Measurements from ENCODE around the gene CUZD1.

The CUZD1 gene

DNA sequence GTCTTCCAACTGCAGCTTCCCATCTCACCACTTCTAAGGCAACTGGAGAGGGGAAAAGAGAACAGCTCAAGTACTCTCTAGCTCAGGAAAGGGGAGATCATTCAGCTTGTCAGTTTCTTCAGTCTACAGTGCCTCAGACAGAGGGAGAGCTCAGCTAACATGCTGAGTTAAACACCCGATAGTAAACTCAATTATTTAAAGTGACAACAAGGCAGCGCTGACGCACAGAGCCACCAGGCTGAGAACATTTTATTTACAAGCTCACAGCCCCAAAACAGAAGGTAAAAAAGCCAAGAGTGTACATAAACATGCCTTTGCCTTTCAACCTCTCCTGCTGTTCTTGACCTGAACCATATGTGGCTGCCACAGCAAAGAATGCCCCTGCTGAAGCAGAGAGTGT, 10.1 kb upstream of the CUZD1 start:
- in situ Hi-C loops (cut with HindIII; ENCODE audit: low sequenced_read_pairs) = no loop called here

DNA sequence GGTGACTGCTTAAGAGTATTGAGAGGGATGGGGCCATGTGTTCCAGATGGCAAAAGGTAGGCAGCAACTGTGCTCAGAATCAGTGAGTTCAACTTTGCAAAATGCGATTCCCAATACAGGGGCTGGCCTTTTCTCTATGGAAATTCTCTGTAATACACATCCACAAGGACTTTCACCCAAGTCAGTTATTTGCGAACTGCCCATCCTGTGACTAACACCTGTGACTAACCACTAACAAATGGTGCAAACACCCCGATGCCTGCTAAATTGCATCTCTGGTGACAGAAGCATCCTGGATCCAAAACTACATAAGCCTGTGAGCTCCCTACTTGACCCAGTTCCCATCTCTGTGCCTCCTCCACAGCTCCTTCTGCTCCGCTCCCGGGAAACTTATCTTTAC, 9.0 kb upstream of the CUZD1 start:
- in situ Hi-C loops (cut with HindIII; ENCODE audit: low sequenced_read_pairs) = no loop called here

DNA sequence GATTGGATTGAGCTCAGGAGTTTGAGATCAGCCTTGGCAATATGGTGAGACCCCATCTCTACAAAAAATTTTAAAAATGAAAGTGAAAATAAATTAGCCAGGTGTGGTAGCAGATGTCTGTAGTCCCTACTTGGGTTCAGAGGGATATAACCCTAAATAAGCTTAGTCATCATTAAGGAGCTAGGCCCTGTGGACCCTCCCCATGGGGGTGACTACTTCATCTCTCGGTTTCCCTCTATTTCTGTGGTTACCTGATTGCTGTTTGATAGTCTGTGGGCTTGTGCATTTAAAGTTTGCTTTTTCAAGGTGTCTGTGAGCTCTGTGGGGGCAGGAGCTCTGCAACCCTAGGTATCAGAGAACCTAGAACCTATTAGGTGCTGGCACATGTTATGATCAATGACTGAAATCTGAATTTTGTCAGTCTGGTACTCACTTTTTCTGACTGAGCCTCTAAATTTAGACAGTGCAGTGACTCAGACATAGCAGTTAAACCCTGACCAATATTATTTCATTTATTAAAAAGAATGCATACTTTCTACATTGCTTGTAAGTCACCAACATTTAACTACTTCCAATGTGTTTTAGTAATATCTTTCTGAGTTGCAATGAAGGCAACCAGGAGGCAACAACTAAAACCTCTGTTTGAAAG, 8.1 kb upstream of the CUZD1 start:
- in situ Hi-C loops (cut with HindIII; ENCODE audit: low sequenced_read_pairs) = no loop called here

DNA sequence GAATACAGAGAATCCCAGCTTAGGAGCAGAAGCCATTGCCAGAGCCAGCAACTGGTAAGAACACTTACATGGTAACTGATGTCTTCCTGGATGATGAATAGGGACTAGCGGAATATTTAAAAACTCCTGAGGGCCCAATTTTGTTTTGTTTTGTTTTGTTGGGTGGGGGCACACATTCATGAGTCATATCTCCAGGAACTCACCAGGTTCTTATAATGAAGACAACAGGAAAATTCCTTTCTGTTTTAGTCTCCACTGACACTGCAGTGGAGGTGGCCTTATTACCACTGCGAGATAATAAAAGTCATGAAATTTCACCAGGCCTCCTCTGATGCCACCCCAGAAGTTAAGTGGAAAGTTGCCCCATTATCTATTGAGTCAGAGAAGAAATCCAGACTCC, 6.6 kb upstream of the CUZD1 start:
- in situ Hi-C loops (cut with HindIII; ENCODE audit: low sequenced_read_pairs) = no loop called here

DNA sequence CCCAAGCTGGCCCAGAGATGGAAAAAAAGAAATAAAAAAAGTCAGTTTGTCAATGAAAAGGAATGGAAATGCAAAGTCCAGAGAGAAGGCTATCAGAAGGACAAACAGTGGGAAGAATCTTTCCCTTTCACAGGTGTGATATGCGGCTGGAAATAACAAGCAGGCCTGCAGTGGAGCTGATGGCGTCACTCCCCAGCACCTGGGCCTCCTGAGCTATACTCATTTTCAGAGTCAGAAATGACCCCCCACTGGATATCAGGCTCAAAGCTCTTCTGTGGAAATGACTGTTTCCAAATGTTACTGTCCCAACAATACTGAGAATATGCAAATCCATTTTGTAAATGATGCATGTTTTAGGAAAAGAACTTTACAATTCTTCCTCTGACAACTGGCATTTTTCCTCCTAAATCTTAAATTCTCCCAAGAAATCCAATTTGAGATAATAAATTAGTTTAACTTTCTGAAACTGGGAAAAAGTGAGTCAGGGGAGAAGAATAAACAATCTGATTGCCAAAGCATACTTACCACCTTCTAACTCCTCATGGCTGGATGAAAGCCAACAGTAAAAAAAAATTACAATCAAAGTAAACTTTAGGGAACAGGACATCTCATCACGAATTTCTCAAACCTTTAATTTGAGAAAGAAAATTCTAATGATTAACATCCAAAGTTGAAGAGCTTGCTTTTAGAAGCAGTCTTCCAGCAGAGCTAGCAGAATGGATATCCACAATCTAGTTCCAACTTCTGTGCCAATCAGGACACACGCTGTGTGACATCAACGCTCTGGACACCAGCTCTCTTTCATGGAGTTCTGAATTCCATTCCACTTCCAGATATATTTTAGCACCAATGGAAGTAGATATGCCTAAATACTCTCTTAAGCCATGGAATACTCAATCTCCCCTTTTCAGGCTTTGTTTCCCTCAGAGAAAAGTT, 5.3 kb upstream of the CUZD1 start:
- in situ Hi-C loops (cut with HindIII; ENCODE audit: low sequenced_read_pairs) = no loop called here

DNA sequence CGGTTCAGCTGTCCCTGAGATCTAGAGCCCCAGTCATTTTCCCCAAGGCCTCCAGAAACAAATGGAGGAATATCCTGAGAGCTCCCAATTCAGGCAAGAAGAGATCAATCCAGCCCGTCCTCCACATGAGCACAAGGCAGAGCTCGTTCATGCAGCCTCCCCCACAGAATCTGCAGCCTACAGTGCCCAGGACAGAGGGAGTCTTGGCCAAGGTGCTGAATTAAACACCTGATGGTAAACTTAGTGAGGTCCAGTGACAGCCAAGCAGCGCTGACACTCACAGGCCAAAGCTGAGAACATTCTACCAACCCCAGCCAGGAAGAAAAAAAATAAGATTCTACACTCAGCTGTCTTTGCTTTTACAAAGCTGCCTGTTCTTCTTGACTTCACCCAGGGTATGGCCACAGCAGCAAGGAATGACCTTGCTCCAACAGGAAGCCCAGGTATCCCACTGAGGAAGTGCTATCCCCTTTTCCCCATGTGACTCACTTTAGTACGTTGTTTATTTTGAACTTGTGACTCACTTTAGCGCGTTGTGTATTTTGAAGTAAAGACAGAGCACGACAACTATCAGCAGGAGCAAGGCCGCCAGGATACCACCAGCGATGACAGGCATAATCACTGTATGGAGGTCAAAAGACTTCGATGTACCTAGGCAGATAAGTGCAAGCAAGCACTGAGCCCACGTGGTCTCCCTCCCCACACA, 4.4 kb upstream of the CUZD1 start:
- in situ Hi-C loops (cut with HindIII; ENCODE audit: low sequenced_read_pairs) = no loop called here

DNA sequence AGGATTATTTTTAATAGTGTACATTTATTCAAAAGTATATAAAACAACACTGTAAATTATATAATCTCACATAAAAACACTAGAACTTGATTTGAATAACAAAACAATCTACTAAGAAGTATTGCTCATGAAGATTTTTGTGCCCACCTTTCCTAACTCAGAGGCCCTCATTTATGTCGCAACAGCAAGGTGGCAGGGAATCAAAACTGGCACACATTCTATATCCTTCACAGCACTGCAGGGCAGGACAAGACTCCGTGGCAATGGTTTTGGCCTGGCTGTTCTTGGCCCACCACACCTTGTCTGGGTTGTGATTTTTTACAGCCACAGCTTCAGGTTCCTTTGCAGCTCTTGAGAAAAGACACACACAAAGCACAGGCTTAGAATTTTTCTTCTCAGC, 3.4 kb upstream of the CUZD1 start:
- in situ Hi-C loops (cut with HindIII; ENCODE audit: low sequenced_read_pairs) = no loop called here

DNA sequence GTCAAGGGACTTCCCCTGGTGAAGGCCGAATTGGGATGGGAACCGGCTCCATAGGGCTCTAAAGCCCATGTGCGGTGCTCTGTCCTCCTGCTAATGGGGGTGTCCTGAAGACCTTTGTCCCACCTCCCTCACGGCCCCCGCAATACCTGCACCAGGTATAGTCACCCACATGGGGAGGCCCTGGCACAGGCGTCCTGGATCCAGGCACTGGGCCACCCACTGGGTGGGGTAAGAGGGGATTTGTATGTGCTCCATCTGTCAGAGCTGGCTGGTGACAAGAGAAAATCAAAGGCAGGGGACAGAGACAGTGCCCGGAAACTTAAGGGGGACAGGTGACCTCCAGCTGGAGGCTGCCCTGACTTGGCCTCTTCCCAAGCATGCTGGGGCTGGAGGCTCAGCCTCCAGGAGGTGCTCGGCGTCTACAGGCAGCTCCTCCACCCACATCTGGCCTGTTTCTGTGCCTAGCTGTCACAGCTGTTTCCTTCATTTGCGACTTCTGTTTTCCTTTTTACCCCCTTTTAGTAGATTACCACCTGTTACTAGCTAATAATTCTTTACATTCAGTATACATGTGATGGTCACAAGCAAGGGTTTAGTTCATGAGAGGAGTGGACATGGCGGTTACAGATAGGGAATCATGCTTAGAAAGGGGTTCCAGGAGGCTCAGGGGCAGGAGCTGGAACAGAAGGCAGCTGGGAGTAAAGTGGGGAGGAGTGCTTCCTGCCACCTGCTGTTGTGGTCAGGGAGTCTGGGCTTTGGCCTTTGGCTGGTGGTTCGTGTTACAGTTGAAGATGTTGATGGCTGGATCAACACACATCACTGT, 2.3 kb upstream of the CUZD1 start:
- in situ Hi-C loops (cut with HindIII; ENCODE audit: low sequenced_read_pairs) = no loop called here

DNA sequence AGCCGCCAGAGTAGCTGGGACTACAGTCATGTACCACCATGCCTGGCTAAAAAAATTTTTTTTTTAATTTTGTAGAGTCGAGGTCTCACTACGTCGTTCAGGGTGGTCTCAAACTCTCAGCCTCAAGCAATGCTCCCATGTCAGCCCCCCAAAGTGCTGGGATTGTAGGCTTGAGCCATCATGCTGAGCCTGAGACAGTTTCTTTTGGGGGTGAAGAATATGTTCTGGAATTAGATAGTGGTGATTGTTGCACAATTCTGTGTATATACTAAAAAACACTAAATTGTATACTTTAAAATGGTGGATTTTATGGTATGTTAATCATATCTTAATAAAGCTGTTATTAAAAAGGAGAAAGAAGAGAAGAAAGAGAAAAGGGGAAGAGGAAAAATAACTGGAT, 1.5 kb downstream of the CUZD1 start:
- in situ Hi-C loops (cut with HindIII; ENCODE audit: low sequenced_read_pairs) = no loop called here

DNA sequence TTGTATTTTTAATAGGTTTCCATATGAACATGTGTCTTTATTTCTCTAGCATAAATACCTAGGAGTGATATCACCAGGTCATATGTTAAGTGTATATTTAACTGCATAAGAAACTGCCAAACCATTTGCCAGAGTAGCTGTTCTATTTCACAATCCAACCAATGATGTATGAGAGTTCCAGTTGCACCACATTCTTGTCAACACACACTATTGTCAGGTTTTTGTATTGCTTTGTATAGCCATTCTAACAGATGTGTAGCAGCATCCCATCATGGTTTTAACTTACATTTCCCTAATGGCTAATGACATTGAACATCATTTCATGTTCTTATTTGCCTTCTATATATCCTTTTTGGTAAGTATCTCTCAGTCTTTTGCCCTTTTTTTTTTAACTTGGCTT, 4.1 kb downstream of the CUZD1 start:
- in situ Hi-C loops (cut with HindIII; ENCODE audit: low sequenced_read_pairs) = no loop called here

DNA sequence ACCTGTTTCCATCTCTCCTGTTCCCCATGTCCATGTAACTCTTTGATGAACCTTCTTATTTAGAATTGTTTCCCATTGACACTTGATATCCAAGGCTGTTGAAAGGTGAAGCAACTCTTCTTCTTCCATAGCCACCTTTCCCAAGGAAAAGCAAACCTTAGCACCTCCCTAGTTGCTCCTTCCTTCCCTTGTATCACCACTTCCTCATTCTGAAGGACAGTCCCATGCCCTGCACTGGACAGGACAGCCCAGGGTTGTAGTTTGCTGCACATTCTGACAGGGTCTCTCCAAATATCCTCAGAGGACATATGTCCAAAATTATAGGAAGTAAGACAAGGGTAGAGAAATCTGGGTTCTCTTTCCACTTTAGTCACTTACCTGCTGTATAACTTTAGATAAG, 6.2 kb downstream of the CUZD1 start:
- in situ Hi-C loops (cut with HindIII; ENCODE audit: low sequenced_read_pairs) = no loop called here

DNA sequence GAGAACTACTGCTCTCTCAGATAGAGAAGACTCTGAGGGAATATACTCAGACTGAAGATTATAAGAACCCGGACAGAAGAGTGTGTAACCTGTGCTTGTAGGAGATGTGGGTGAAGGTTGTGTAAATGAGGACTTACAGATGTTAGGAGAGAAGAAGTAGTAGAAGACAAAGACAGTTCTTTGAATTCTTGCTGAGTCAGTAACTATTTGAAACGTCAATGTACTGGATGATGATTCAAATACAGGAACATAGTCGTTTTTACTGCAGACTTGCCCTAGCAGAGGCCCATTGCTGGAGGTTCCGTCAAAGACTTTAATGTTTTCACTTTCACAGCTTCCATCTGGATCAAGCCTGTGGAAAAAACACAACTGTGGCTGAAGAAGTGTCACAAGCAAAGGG, 6.8 kb downstream of the CUZD1 start:
- in situ Hi-C loops (cut with HindIII; ENCODE audit: low sequenced_read_pairs) = no loop called here

DNA sequence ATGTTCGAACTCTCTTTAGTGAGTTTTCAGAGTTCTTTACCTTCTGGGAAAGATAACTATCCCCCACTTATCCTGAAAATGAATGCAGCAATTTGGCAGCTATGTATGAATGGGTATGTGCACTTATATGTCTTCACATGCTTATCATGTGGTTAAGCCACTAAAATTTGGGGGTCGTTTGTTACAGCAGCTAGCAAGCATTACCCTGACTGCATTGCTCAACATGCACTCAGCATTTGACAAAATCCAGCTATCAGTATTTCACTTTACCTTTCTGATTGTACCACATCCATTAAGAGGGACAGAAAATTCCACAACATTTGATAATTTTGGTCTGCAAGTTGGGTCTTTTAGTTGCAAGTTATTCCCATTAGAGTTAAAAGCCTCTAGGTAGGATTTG, 9.7 kb downstream of the CUZD1 start:
- in situ Hi-C loops (cut with HindIII; ENCODE audit: low sequenced_read_pairs) = no loop called here

DNA sequence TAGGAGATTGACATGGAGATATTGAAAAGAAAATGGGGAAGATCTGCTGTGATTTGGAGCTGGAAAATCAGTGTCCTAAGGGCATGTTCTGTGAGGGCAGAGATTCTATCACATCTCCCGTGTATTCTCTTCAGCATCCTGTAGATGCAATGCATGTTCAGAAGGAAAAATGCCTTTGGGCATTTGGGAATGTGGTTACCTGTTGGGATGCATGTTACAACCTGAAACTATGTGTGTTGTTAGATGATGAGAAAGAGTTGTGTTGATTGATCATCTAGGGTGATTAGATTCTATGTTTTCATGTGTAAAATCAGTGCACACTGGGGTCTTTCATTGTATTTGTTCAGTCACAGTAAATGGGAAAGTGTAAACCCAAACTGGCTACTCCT, 14.7 kb downstream of the CUZD1 start:
- in situ Hi-C loops (cut with HindIII; ENCODE audit: low sequenced_read_pairs) = no loop called here

DNA sequence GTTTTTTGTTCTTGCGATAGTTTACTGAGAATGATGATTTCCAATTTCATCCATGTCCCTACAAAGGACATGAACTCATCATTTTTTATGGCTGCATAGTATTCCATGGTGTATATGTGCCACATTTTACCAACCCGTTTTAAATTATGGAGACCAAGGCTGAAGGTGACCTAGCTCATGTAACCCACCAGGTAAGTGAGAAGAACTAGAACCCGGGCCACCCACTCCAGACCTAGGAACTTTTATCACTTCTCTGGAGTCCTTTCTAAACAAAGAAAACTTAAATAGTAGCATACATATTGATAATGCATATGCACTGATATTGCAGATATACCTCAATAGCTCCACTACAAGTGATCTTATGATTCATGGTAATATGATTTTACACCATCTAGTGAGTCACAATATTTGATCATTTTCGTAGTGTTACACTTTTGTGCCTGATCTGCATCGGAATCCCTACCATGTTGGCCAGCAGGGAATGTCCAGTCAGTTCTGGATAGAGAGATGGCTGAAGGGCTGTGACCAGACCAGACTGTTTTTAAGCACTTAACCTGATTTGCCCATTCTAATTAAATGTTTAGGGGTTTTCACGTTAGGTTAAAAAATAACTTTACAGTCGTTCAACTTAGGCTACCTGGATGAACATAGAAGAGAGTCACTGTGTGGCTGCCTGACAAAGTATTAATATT, 15.2 kb downstream of the CUZD1 start:
- in situ Hi-C loops (cut with HindIII; ENCODE audit: low sequenced_read_pairs) = no loop called here

DNA sequence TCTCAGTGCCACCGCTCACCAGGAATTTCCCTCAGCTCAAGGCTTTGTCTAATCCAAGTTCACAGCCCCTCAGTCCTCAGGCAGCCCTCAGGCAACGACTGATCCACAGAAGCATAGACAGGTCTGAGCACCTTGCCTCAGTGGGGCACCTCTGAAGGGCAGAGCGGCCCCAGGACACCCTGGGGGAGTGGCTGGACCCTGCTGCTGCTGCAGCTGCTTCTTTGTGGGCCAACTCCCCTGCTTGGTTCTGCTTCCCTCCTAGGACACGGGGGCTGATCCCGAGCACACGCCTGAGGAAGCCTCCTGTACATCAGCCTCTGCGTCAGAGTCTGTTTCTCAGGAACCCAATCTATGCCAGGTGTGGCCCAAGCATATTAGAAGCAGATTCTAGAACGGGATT, 16.2 kb downstream of the CUZD1 start:
- in situ Hi-C loops (cut with HindIII; ENCODE audit: low sequenced_read_pairs) = no loop called here

DNA sequence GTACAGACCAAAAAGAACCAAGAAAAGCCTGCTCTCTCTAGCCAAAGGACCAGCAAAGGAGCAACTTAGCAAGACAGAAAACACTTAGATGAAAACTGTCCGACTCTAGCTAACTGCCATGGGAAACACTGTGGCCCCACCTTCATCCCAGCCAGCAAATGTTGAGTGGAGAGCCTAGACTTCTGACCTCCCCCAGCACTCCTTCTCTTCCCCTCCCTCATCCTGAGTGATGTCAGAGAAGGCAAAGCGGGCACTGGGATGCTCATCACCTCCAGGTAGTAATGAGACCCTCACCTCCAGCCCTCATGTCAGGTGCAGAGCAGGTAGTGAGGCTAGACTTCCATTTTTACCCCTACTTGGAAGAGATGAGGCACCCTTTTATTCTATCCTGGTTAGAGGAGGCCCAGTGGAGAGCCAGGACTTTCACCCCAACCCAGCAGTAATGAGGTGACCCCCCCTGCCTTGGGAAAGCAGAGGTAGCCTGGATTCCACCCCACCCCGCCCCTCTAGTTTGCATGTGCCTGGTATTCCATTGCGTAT, 16.9 kb downstream of the CUZD1 start:
- in situ Hi-C loops (cut with HindIII; ENCODE audit: low sequenced_read_pairs) = no loop called here

DNA sequence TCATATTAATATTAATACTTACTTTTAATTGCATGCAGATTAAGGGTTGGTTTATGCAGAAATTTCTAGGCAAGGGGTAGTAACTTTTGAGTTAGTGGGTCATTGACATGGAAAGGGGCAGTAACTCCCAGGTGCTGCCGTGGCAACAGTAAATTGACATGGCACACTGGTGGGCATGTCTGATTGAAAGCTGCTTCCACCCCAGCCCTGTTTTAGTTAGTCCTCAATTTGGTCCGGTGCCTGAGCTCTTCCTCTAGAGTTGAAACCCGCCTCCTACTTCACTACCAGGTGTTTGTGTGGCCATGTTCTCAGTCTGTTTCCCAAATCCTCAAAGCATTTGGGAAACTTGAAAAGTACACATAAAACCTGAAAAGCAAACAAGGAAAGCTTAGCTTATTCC, 18.4 kb downstream of the CUZD1 start:
- in situ Hi-C loops (cut with HindIII; ENCODE audit: low sequenced_read_pairs) = no loop called here

DNA sequence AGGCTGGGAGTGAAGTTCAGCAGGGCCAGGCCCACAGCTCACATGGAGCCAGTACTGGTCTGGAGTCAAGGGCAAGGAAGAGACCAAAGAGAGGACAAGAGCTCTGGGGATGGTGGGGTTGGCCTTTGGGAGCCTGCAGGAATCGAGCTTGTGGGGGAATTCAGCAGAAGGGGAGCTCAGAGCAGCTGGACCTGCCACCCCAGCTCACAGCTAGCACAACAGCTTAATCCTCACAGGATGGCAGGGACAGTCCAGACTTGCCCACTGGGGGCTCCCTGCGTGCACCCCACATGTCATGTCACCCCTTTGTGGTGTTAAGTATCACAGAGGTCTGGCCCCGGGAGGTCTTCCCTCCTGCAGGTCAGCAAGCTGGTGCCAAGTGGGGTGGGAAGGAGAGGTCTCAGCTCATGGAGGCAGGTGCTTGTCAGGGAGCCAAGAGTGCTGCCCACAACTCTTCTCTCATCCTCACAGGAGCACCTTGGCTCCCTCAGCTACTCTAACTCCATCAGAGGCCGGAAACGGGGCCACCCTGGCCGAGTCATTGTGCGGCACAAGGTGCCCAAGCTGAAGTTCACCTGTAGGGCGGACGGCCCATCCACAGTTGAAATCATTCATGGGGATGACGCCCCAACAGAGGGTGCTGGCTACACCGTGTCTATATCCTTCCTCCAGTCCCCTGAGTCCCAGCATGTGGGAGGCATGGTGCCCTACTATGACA, 22.5 kb downstream of the CUZD1 start:
- in situ Hi-C loops (cut with HindIII; ENCODE audit: low sequenced_read_pairs) = no loop called here

DNA sequence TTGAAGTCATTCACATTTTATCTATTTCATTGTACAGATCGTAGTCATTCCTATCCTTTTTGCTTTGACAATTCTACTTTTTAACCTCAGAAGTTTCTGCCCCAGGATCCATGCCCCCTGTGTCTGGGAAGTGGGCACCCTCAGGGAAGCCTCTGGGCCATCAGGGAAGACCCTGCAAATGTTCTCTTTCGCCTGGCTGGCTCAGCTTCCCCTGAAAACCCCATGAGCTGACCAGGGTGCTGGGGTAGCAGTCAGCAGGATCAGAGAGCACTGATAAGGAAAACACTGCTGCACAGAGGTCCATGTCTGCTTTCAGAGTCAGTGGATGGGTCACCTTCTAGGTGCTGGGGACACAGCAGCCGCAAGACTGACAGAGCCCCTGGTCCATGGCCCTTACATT, 23.8 kb downstream of the CUZD1 start:
- in situ Hi-C loops (cut with HindIII; ENCODE audit: low sequenced_read_pairs) = no loop called here

All from endothelial cell of hepatic sinusoid (primary cell).